GM18507 (cell line): ENCODE results near the gene ZRANB1.

Experiments
- DNase-seq: peaks from one replicate; pipeline ENCODE4 v3.0.0; 2011; ENCODE audit warnings: low read depth; ENCODE audit not compliant: insufficient read length; ENCODE audit errors: extremely low spot score
- FAIRE-seq: peaks from 2 replicates; lab custom pipeline; 2011; peaks lifted over from hg19 to GRCh38; lab: Jason Lieb, UNC

ZRANB1 gene

GRCh38 chr10:125026036-125026931 is 84.4 kb downstream of the ZRANB1 start:
- DNase-seq (no peak), FAIRE-seq (no peak)

DNA sequence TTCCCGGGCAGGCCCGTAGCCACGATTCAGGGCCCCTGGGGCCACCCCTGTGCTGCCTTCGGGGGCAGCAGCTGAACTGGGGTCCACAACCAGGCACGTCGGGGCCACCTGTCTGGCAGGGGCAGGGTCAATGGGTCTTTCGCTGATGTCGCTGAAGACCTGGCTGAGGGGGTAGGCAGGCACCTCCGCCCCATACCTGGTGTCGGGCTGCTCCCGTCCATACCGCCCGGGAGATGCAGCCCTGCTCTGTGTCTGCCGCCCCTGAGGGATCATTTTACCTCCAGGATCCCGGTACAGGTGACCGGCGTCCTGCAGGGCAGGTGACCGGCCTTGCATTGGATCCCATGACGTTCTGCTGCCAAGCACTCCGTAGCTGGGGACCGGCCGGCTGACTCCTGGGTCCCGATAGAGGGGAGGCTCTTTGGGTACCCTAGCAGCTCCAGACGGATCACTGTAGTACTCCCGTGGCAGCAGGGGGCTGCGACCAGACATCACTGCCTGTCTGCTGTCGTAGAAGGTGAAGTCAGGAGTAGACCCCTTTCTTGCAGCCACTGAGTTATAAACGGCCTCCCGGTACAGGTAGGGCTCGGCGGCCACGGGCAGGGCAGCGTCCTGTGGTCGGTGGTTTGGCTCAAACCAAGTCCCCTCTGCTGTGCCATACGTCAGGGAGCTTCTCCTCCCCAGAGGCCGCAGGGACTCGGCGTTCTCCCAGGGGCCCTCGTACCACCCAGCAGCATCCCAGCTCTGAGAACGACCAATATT is 85.2 kb downstream of the ZRANB1 start:
- FAIRE-seq (no peak), DNase-seq (no peak)

DNA sequence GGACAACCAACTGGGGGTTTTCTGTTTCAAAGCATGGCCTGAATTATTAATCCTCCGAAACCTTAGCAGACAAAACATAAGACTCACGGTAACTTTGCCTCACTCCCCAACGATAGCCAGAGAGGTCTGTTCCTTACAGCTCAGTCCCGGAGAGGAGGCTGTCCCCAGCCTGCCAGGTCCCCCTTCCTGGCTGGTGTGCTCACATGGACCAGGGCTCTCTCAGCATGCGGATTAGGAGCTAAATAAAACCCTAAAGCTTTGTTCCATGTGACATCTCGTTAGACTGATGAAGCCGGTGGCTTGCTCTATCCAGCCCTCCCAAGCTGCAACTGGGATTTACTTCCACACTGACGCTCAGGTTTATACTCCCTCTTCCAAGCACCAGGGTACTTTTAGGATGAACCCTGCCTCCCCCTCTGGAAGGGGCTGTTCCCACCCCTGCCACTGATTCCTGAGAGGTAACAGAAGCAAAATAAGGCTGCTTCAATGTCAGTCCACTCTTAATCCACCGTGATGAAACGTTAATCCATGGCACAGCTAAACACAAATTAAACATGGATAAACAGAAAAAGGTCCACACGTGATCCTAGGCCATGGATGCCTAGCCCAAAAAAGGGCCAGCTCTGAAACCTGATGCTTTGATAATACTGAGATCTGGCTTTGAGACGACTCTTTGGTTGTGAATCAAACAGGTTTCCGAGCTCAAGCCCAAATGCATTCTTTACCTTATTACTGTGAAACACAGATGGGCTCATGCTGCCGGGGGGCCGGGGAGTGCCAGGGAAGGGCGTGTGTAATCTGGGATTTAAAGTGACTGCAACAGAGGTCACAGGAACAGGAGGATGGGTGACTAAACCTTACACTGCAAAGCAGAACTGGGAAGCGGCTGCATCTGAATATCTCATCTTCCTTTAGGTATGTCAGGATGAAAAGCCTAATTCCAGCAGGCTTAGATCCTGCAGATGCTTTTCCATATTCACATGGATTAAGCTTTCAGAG is 86.2 kb downstream of the ZRANB1 start:
- DNase-seq: no peak
- no peak for FAIRE-seq

DNA sequence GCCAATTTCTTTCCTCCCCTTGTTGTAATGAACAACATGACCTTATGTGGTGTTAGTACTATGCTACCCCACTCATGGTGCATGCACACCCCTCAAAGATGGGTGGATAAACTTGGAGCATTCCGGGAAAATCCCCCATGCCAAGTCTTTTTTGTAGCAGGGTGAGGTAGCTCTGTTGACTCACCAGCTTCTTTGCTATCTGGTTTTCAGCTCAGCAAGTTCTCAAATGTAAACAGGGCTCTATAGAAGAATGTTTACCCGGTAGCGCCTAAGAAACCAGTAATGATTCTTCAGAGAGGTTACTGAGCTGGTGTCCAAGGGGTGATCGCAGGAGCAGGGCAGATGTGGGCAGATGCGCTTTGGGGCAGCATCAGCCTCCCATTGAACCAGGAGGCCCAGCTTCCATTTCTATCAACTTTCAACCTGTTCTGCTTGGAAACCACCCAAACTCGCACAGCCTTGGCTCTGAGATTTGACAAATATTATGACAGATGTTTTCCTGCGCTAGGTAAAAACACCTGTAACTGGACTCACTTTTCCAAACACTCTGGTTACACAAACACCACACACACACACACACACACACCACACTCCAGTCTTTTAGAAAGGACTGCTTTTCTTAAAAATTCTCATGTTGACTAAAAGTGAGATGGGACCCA is 87.8 kb downstream of the ZRANB1 start:
- DNase-seq: no peak
- no peak for FAIRE-seq

DNA sequence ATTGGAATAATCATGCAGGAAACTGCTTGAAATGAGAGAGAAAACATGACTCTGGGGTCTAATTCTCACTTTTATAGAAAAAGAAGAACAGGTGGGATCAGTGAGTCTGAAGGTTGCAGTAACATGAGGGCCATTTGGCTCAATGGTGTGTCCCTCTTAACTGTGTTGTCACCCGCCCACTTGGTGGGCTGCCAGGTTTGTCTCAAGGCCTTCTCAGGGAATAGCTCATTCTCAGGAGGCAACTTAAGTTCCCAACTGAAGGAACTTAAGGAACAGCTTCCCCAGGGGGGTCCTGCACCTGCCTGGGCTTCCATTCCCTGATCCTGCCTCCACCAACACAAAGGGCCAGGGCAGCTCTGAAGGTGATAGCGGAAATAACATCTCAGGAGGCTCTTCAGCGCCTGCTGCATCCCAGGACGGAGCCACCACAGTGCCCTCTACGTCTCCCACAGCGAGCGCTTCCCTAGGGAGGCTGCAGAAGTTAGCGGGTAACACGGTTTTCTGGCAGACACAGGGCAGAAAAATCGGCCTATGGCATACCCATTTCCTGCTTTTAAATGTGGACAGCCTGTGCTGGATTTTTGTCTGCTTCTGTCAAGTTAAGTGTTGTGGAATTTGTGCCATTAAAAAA is 88.8 kb downstream of the ZRANB1 start:
- FAIRE-seq: no peak
- no peak for DNase-seq

DNA sequence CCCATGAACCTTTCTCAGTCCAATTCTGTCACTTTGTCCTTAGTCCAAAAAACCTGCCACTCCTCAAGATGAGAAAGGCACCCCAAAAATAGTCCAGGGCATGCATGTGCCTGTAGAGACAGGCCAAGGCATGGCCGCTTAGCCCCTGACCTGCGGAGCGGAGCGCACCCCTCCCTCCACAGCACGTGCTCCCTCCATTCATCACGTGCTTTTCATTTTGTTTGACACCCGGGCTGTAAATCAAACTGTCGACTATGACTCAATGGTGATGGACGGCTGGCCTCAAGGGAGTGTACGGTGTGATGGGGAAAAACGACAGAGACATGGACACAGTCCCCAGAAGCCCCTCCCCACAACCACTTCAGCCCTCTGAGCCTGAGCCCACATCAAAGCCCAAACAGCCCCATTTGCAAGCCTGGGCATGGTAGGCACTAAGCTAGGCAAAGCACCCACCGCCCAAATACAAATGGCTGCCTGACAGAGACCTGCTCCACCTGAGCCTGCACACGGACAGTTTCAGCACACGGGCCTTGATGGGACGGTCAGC is 90.6 kb downstream of the ZRANB1 start:
- DNase-seq: no peak
- no peak for FAIRE-seq

GRCh38 chr10:125033146-125033924 is 91.4 kb downstream of the ZRANB1 start:
- no peak for DNase-seq
- no peak for FAIRE-seq

GRCh38 chr10:125034675-125035074 is 92.8 kb downstream of the ZRANB1 start:
- DNase-seq: no peak
- no peak for FAIRE-seq

DNA sequence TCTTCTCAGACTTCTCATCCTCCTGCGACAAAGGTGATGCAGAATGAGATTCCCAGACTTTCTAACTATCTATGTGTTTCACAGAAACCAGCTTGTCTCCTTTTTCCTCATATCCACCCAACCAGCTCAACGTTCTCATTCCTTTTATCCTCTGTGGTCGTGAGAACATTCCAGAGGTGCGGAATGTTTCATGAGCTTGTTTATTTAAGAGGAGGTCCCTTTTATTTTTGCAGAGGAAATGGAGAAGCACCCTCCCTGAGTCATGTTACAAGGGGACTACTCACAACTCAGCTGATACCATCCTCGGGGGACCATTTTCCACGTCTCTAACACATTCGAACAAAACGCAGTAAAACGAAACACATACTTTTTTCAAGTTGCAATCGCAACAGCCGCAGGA is 93.2 kb downstream of the ZRANB1 start:
- FAIRE-seq: no peak

GRCh38 chr10:125035588-125036295 is 93.8 kb downstream of the ZRANB1 start:
- DNase-seq: no peak

More for the DNA sequence above, 93.2 kb downstream of the ZRANB1 start:
- no peak for DNase-seq

DNA sequence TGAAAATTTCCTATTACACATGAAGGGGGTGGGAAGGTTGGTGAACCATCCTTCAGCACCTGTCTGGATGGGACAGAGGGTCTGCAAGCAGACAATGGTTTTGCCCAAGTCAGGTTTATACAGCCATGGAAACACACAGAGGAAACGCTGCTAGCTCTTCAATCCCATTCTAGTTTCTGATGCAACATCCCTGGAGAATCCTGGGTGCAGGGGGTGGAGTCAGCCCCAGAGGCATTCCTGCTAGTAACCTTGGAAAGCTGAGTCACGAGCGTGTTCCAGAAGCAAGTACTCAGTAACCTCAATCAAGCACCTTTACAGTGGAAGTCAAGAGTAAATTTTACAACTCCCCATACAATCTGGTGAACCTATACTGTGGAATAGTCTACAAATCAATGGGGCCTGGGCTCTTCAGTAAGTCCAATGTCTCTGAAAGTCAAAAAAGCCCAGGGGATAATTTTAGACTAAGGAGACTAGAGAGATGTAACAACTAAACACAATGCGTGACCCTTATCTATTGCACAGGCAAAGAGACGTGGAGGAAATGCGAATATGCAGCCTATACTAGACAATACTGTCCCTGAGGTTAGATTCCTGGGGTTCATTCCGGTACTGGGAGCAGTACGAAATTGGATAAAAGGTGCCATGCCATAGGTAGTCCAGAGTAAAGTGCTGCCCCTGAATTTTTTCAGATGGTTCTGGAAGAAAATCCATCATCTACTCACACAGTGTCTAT is 95.4 kb downstream of the ZRANB1 start:
- DNase-seq: no peak
- no peak for FAIRE-seq

More at GRCh38 chr10:125035588-125036295, 93.8 kb downstream of the ZRANB1 start:
- FAIRE-seq: no peak
